HepG2 (cell line): ENCODE results near the gene KCNK10. TPM values are rescaled to one million over a fixed set of nuclear protein-coding genes. Genes with fewer than 3 reads are reported as not detected.

ENCODE experiments used
- ATAC-seq: fragments of 200-7000 bp; cut with Tn5 transposase; 3 replicates; pipeline ENCODE4 v1.9.1; 2020; ENCODE audit warnings: mild to moderate bottlenecking, moderate library complexity
- BruUV-seq: library from RNA; stranded (reverse); fragments of 400-500 nt; replicated peaks from 2 replicates; lab custom pipeline; 2021; lab: Mats Ljungman, UMichigan
- CTCF ChIA-PET: fragments of 300-600 bp; formaldehyde crosslinking; extraction: SDS; loops from one replicate; lab custom pipeline; 2021; ENCODE audit warnings: low total read pairs, inconsistent platforms, low intra/inter-chr PET ratio; lab: Yijun Ruan, JAX
- POLR2A ChIA-PET: fragments of 350-600 bp; sonication (Branson Sonifier 250); formaldehyde crosslinking; loops from one replicate; lab custom pipeline; 2020; ENCODE audit warnings: antibody characterized with exemption, inconsistent platforms; lab: Yijun Ruan, JAX
- DNase-seq: peaks from one replicate; pipeline ENCODE4 v3.0.0-alpha.2; 2015; ENCODE audit warnings: low spot score
- FAIRE-seq: peaks from 3 replicates; lab custom pipeline; 2011; peaks lifted over from hg19 to GRCh38; lab: Jason Lieb, UNC
- H2AFZ ChIP-seq: one replicate; pipeline ENCODE4 v1.6.1; 2011; ENCODE audit warnings: low read length, inconsistent platforms
- H3K27ac ChIP-seq: fragments of 300-600 bp; 3 replicates; pipeline ENCODE4 v1.8.0; 2011; ENCODE audit warnings: mixed run types, mild to moderate bottlenecking, mixed read lengths, low read length, inconsistent platforms; ENCODE audit not compliant: insufficient read depth; ENCODE audit errors: extremely low read length
- H3K27me3 ChIP-seq, 2 experiments: fragments of 200-600 bp in 1 of 2; 2 replicates in 1 of 2; 3 replicates in 1 of 2; pipeline versions ENCODE4 v1.6.0 to v1.8.0; 2011; ENCODE audit warnings: low read length in 2 of 2, mild to moderate bottlenecking in 2 of 2, moderate library complexity in 2 of 2, inconsistent platforms in 1 of 2; ENCODE audit not compliant: insufficient read depth in 2 of 2, control insufficient read depth in 1 of 2
- H3K36me3 ChIP-seq, 2 experiments: fragments of 200-600 bp in 1 of 2; replicated peaks in 1 of 2; 2 replicates in 1 of 2; 3 replicates in 1 of 2; pipeline versions ENCODE4 v1.5.1 to v1.8.0; 2011; ENCODE audit warnings: low read length in 2 of 2, inconsistent platforms in 1 of 2; ENCODE audit not compliant: insufficient read depth in 2 of 2, control insufficient read depth in 1 of 2
- H3K4me1 ChIP-seq: 2 replicates; pipeline ENCODE4 v1.5.1; 2012; ENCODE audit warnings: low read length, inconsistent platforms; ENCODE audit not compliant: insufficient read depth
- H3K4me2 ChIP-seq: 2 replicates; pipeline ENCODE4 v1.6.0; 2011; ENCODE audit warnings: low read depth, low read length, inconsistent platforms
- H3K4me3 ChIP-seq, 3 experiments: fragments of 200-600 bp in 1 of 3; sonication (generic), shearing (Covaris generic) in 1 of 3; replicated peaks in 1 of 3; 2 replicates each; pipeline ENCODE4 v1.5.1; 2011 to 2016; ENCODE audit warnings: low read length in 3 of 3, inconsistent platforms in 2 of 3, low read depth in 2 of 3, mild to moderate bottlenecking in 2 of 3, control low read depth in 1 of 3, mixed read lengths in 1 of 3; ENCODE audit not compliant: insufficient read depth in 1 of 3
- H3K79me2 ChIP-seq: one replicate; pipeline ENCODE4 v1.6.1; 2011; ENCODE audit warnings: low read length, inconsistent platforms; ENCODE audit not compliant: insufficient read depth
- H3K9ac ChIP-seq: 2 replicates; pipeline ENCODE4 v1.6.0; 2011; ENCODE audit warnings: mild to moderate bottlenecking, low read depth, low read length, inconsistent platforms; ENCODE audit not compliant: insufficient read depth
- H3K9me3 ChIP-seq: 2 replicates; pipeline ENCODE4 v1.5.1; 2012; ENCODE audit warnings: mild to moderate bottlenecking, low read length
- H4K20me1 ChIP-seq: 2 replicates; pipeline ENCODE4 v1.6.0; 2011; ENCODE audit warnings: inconsistent platforms, mild to moderate bottlenecking, low read length, moderate library complexity; ENCODE audit not compliant: insufficient read depth
- CEBPB ChIP-seq: IDR thresholded peaks from 2 replicates; pipeline ENCODE4 v1.6.1; 2011; ENCODE audit warnings: low read depth, low read length, improper control_type of control experiment, borderline replicate concordance
- HMG20B ChIP-seq: conservative IDR thresholded peaks from 2 replicates; pipeline ENCODE4 v1.6.1; 2016; ENCODE audit warnings: missing genetic modification reagents, missing compliant biosample characterization
- MYNN ChIP-seq: sonication (generic); formaldehyde crosslinking; IDR thresholded peaks from 2 replicates; pipeline ENCODE4 v1.4.0; 2020; ENCODE audit warnings: mild to moderate bottlenecking, low read depth, missing genetic modification reagents
- PCBP2 ChIP-seq: fragments of 200-400 bp; formaldehyde crosslinking; optimal IDR thresholded peaks from 2 replicates; pipeline ENCODE3; 2018; ENCODE audit warnings: low read length, low read depth; ENCODE audit not compliant: poor library complexity, severe bottlenecking
- SRSF9 ChIP-seq: fragments of 200-400 bp; formaldehyde crosslinking; IDR thresholded peaks from 2 replicates; pipeline ENCODE4 v1.6.1; 2018; ENCODE audit warnings: borderline replicate concordance, mild to moderate bottlenecking, low read depth, low read length; ENCODE audit not compliant: insufficient read depth, poor library complexity, severe bottlenecking
- ZBTB1 ChIP-seq: sonication (generic); formaldehyde crosslinking; IDR thresholded peaks from 2 replicates; pipeline ENCODE4 v1.4.0; 2020; ENCODE audit warnings: missing genetic modification reagents, borderline replicate concordance
- ZBTB38 ChIP-seq: sonication (generic); formaldehyde crosslinking; IDR thresholded peaks from 2 replicates; pipeline ENCODE4 v1.5.1; 2020; ENCODE audit warnings: mild to moderate bottlenecking, missing genetic modification reagents
- ZNF670 ChIP-seq: sonication (generic); formaldehyde crosslinking; IDR thresholded peaks from 2 replicates; pipeline ENCODE4 v1.8.0; 2022; ENCODE audit warnings: mild to moderate bottlenecking, missing genetic modification reagents, borderline replicate concordance
- WGBS: methylation state at CpG from one replicate; pipeline ENCODE4 v1.1.6; 2017; ENCODE audit warnings: low lambda C conversion rate; 5-methylcytosine and 5-hydroxymethylcytosine counted together
- in situ Hi-C: cut with HindIII; loops from 2 replicates; pipeline ENCODE4 v1.10.0; 2017; ENCODE audit warnings: low pct_unique_long_range_greater_than_20kb; ENCODE audit not compliant: extremely low pct_ligation_motif_present
- intact Hi-C: fragments of 100-400 bp; cut with micrococcal nuclease; formaldehyde crosslinking; loops from one replicate; pipeline ENCODE4 v1.10.0; 2022; ENCODE audit not compliant: unreplicated experiment
- polyA plus RNA-seq, 8 experiments: library from polyadenylated mRNA; depleted of rRNA in 3 of 8; stranded (reverse) in 7 of 8; unstranded in 1 of 8; fragments of >200 nt; fragmentation: Illumina TruSeq in 4 of 8; extraction: Trizol in 4 of 8; gene quantifications; 2 replicates each; pipeline versions ENCODE4 v1.2.1 to v1.2.3, GENCODE V29; 2011 to 2016; ENCODE audit warnings: low read depth in 4 of 8, missing spikeins in 1 of 8, mixed read lengths in 1 of 8; ENCODE audit not compliant: insufficient read depth in 1 of 8
- total RNA-seq, 5 experiments: library from RNA; depleted of rRNA; stranded (reverse); fragments of >200 nt; fragmentation: Illumina TruSeq; extraction: Trizol; gene quantifications; 2 replicates each; pipeline ENCODE4 v1.2.3, GENCODE V29; 2016; ENCODE audit warnings: low read depth in 1 of 5
- TF ChIP-seq, protein P1 (sequence below): sonication (generic); formaldehyde crosslinking; IDR thresholded peaks from 2 replicates; pipeline ENCODE4 v1.4.0; 2020; ENCODE audit warnings: missing genetic modification reagents, mild to moderate bottlenecking, borderline replicate concordance

The KCNK10 gene
- total and polyA plus RNA-seq, 2 of the 13 experiments (the other 11 are each of a cell fraction or from before 2014, with no cell fraction given): not detected

DNA sequence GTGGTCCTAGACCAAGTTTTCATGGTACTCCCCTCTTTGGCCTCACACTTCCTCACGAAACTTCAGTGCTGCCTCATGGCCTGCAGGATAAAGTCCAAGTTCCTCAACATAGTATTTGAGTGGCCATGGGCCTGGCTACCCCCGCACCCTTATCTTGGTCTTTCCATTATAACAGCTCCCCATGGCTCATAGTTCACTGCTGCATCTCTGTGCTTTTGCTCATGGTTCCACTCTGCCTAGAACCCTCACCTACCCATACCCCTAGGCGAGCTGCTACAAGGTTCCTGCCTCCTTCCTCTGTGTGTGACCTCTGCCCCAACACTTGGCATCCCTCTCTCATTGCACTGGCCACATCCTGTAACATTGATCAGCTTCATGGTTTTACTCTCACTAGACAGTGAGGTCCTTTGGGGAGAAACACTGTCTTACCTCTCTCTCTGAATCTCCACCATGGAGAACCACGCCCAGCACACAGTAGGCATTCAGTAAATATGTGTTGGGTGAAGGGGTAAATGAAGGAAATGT lies 159.3 kb downstream of the KCNK10 start:
- ATAC-seq: no peak
- Histone ChIP-seq H3K4me1 (peaks cover 10% of the 10 kb centered on the region), H2AFZ (no peak overlapping the region), H3K36me3 (no peaks in the 10 kb centered on the region), H3K9ac (no peak overlapping the region), H3K9me3 (no peaks in the 10 kb centered on the region), H3K27ac (no peak overlapping the region), H3K27me3 (peaks cover 3 to 5% of the 10 kb centered on the region in 2 experiments; a peak in 2 of 5 replicates), H3K4me2 (no peak overlapping the region), H3K4me3 (no peak overlapping the region), H4K20me1 (no peaks in the 10 kb centered on the region), H3K79me2 (no peaks in the 10 kb centered on the region)
- 17% methylated on average over 4 of the region's 4 CpGs for WGBS
- POLR2A ChIA-PET: no interaction called here
- intact Hi-C loops (no loop called here), in situ Hi-C loops (loop anchor here (10.0 kb wide), 1 partner anchor 219 kb away; no protein-coding TSS in a partner anchor)
- BruUV-seq: no TSS peak
- CTCF ChIA-PET: no interaction called here
- TF ChIP-seq ZBTB1 (CRISPR knock-in tag) (no peak), ZBTB38 (CRISPR knock-in tag) (no peak), HMG20B (CRISPR knock-in tag) (no peak), SRSF9 (no peak), PCBP2 (no peak), MYNN (CRISPR knock-in tag) (no peak), ZNF670 (CRISPR knock-in tag) (no peak), CEBPB (no peak)
- TF ChIP-seq, protein P1, sequence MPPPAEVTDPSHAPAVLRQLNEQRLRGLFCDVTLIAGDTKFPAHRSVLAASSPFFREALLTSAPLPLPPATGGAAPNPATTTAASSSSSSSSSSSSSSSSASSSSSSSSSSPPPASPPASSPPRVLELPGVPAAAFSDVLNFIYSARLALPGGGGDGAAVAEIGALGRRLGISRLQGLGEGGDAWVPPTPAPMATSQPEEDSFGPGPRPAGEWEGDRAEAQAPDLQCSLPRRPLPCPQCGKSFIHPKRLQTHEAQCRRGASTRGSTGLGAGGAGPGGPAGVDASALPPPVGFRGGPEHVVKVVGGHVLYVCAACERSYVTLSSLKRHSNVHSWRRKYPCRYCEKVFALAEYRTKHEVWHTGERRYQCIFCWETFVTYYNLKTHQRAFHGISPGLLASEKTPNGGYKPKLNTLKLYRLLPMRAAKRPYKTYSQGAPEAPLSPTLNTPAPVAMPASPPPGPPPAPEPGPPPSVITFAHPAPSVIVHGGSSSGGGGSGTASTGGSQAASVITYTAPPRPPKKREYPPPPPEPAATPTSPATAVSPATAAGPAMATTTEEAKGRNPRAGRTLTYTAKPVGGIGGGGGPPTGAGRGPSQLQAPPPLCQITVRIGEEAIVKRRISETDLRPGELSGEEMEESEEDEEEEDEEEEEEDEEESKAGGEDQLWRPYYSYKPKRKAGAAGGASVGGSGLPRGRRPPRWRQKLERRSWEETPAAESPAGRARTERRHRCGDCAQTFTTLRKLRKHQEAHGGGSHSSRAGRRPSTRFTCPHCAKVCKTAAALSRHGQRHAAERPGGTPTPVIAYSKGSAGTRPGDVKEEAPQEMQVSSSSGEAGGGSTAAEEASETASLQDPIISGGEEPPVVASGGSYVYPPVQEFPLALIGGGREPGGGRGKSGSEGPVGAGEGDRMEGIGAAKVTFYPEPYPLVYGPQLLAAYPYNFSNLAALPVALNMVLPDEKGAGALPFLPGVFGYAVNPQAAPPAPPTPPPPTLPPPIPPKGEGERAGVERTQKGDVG (CRISPR knock-in tag): no peak
- DNase-seq: no peak
- no peak for FAIRE-seq
